HEK293 (cell line): ENCODE data around the gene HSD17B2.

Experiments
- CTCF ChIA-PET: fragments of 350-600 bp; formaldehyde crosslinking; extraction: SDS; loops from one replicate; lab custom pipeline; 2021; ENCODE audit warnings: antibody characterized with exemption; lab: Yijun Ruan, JAX
- POLR2A ChIA-PET: fragments of 300-600 bp; formaldehyde crosslinking; extraction: SDS; loops from one replicate; lab custom pipeline; 2020; ENCODE audit warnings: antibody characterized with exemption, inconsistent platforms; lab: Yijun Ruan, JAX
- H3K27ac ChIP-seq: fragments of 200-500 bp; sonication (Bioruptor generic); 2 replicates; pipeline ENCODE4 v1.5.1; 2014; ENCODE audit warnings: low read depth, low read length, control low read depth, inconsistent platforms; ENCODE audit errors: extremely low read depth
- H3K36me3 ChIP-seq, 2 experiments: fragments of 200-500 bp in 1 of 2; sonication (Bioruptor generic) in 1 of 2; 1 replicate in 1 of 2; 2 replicates in 1 of 2; pipeline ENCODE4 v1.5.1; 2014 to 2017; ENCODE audit warnings: inconsistent platforms in 2 of 2, low read length in 2 of 2; ENCODE audit not compliant: control insufficient read depth in 2 of 2, insufficient read depth in 1 of 2
- H3K4me1 ChIP-seq: fragments of 200-500 bp; sonication (Bioruptor generic); 2 replicates; pipeline ENCODE4 v1.5.1; 2014; ENCODE audit warnings: mild to moderate bottlenecking, low read length, inconsistent platforms; ENCODE audit not compliant: control insufficient read depth, insufficient read depth
- H3K4me3 ChIP-seq: 2 replicates; pipeline ENCODE4 v1.5.1; 2011; ENCODE audit warnings: low read depth, mild to moderate bottlenecking, control low read depth, low read length, moderate library complexity
- H3K9me3 ChIP-seq: fragments of 200-500 bp; sonication (Bioruptor generic); 2 replicates; pipeline ENCODE4 v1.5.1; 2014; ENCODE audit warnings: low read depth, low read length, inconsistent platforms; ENCODE audit not compliant: control insufficient read depth, insufficient read depth
- BCL11A ChIP-seq: fragments of 450-650 bp; formaldehyde crosslinking; IDR thresholded peaks from 2 replicates; pipeline ENCODE4 v1.5.1; 2016; ENCODE audit warnings: low read depth, missing biosample characterization, missing genetic modification characterization
- HOXC10 ChIP-seq: sonication (generic); formaldehyde crosslinking; IDR thresholded peaks from 2 replicates; pipeline ENCODE4 v1.8.1; 2023; ENCODE audit warnings: mild to moderate bottlenecking, missing genetic modification reagents
- KLF1 ChIP-seq: fragments of 450-650 bp; formaldehyde crosslinking; IDR thresholded peaks from 2 replicates; pipeline ENCODE4 v1.5.1; 2016; ENCODE audit warnings: missing biosample characterization, missing genetic modification characterization
- PRDM1 ChIP-seq: fragments of 450-650 bp; formaldehyde crosslinking; IDR thresholded peaks from 2 replicates; pipeline ENCODE4; 2016; ENCODE audit warnings: missing biosample characterization, missing genetic modification characterization
- PRDM2 ChIP-seq: fragments of 450-650 bp; formaldehyde crosslinking; IDR thresholded peaks from 2 replicates; pipeline ENCODE4 v1.5.1; 2016; ENCODE audit warnings: missing biosample characterization, missing genetic modification characterization, borderline replicate concordance
- REPIN1 ChIP-seq: fragments of 450-650 bp; formaldehyde crosslinking; IDR thresholded peaks from 2 replicates; pipeline ENCODE4 v1.5.1; 2017; ENCODE audit warnings: missing biosample characterization, missing genetic modification characterization, low read depth
- SCRT1 ChIP-seq: fragments of 450-650 bp; formaldehyde crosslinking; IDR thresholded peaks from 2 replicates; pipeline ENCODE4 v1.5.1; 2016; ENCODE audit warnings: missing biosample characterization, missing genetic modification characterization, borderline replicate concordance
- YY1 ChIP-seq: fragments of 450-650 bp; formaldehyde crosslinking; IDR thresholded peaks from 2 replicates; pipeline ENCODE4 v1.5.1; 2018; ENCODE audit warnings: missing biosample characterization, missing genetic modification characterization
- ZBTB1 ChIP-seq: fragments of 450-650 bp; formaldehyde crosslinking; IDR thresholded peaks from 2 replicates; pipeline ENCODE4 v1.5.1; 2016; ENCODE audit warnings: missing biosample characterization, missing genetic modification characterization
- ZBTB26 ChIP-seq: fragments of 450-650 bp; formaldehyde crosslinking; optimal IDR thresholded peaks from 2 replicates; pipeline ENCODE3; 2016; ENCODE audit warnings: missing biosample characterization, mild to moderate bottlenecking, missing genetic modification characterization
- ZNF112 ChIP-seq: fragments of 450-650 bp; formaldehyde crosslinking; IDR thresholded peaks from 2 replicates; pipeline ENCODE4 v1.5.0; 2017; ENCODE audit warnings: missing biosample characterization, missing genetic modification characterization
- ZNF114 ChIP-seq: fragments of 450-650 bp; formaldehyde crosslinking; IDR thresholded peaks from 2 replicates; pipeline ENCODE4 v1.5.0; 2017; ENCODE audit warnings: missing biosample characterization, missing genetic modification characterization
- ZNF2 ChIP-seq: fragments of 450-650 bp; formaldehyde crosslinking; IDR thresholded peaks from 2 replicates; pipeline ENCODE4 v1.5.1; 2016; ENCODE audit warnings: missing biosample characterization, missing genetic modification characterization
- ZNF202 ChIP-seq: fragments of 450-650 bp; formaldehyde crosslinking; IDR thresholded peaks from 2 replicates; pipeline ENCODE4 v1.5.1; 2016; ENCODE audit warnings: missing biosample characterization, missing genetic modification characterization, borderline replicate concordance
- ZNF274 ChIP-seq, 2 experiments: fragments of 200-500 bp in 1 of 2; fragments of 450-650 bp in 1 of 2; sonication (Bioruptor generic) in 1 of 2; formaldehyde crosslinking in 1 of 2; IDR thresholded peaks; 2 replicates each; pipeline versions ENCODE4 v1.5.1 to v1.6.1; 2014 to 2016; ENCODE audit warnings: borderline replicate concordance in 1 of 2, inconsistent platforms in 1 of 2, low read length in 1 of 2, missing biosample characterization in 1 of 2, missing genetic modification characterization in 1 of 2
- ZNF311 ChIP-seq: fragments of 450-650 bp; formaldehyde crosslinking; IDR thresholded peaks from 2 replicates; pipeline ENCODE4 v1.5.1; 2017; ENCODE audit warnings: missing biosample characterization, missing genetic modification characterization, borderline replicate concordance
- ZNF501 ChIP-seq: fragments of 450-650 bp; formaldehyde crosslinking; IDR thresholded peaks from 2 replicates; pipeline ENCODE4 v1.5.1; 2016; ENCODE audit warnings: missing biosample characterization, missing genetic modification characterization
- ZNF560 ChIP-seq: fragments of 450-650 bp; formaldehyde crosslinking; IDR thresholded peaks from 2 replicates; pipeline ENCODE4 v1.5.1; 2017; ENCODE audit warnings: missing biosample characterization, missing genetic modification characterization, borderline replicate concordance
- ZNF600 ChIP-seq: fragments of 450-650 bp; formaldehyde crosslinking; IDR thresholded peaks from 2 replicates; pipeline ENCODE4 v1.5.1; 2016; ENCODE audit warnings: missing biosample characterization, missing genetic modification characterization
- ZNF610 ChIP-seq: fragments of 450-650 bp; formaldehyde crosslinking; IDR thresholded peaks from 2 replicates; pipeline ENCODE4 v1.5.1; 2016; ENCODE audit warnings: missing biosample characterization, missing genetic modification characterization, borderline replicate concordance
- ZNF670 ChIP-seq: fragments of 450-650 bp; formaldehyde crosslinking; IDR thresholded peaks from 2 replicates; pipeline ENCODE4 v1.5.1; 2016; ENCODE audit warnings: missing biosample characterization, missing genetic modification characterization, low read depth
- ZNF701 ChIP-seq: fragments of 450-650 bp; formaldehyde crosslinking; IDR thresholded peaks from 2 replicates; pipeline ENCODE4 v1.5.1; 2016; ENCODE audit warnings: missing biosample characterization, missing genetic modification characterization
- ZNF707 ChIP-seq: fragments of 450-650 bp; formaldehyde crosslinking; IDR thresholded peaks from 2 replicates; pipeline ENCODE4 v1.5.1; 2016; ENCODE audit warnings: missing biosample characterization, missing genetic modification characterization
- ZNF791 ChIP-seq: fragments of 450-650 bp; formaldehyde crosslinking; IDR thresholded peaks from 2 replicates; pipeline ENCODE4 v1.5.1; 2016; ENCODE audit warnings: missing biosample characterization, missing genetic modification characterization
- ZSCAN16 ChIP-seq: fragments of 450-650 bp; formaldehyde crosslinking; IDR thresholded peaks from 2 replicates; pipeline ENCODE4 v1.5.1; 2016; ENCODE audit warnings: missing biosample characterization, missing genetic modification characterization
- TF ChIP-seq, protein P1 (sequence below): fragments of 450-650 bp; formaldehyde crosslinking; IDR thresholded peaks from 2 replicates; pipeline ENCODE4 v1.5.1; 2017; ENCODE audit warnings: missing biosample characterization, missing genetic modification characterization

The HSD17B2 gene

DNA sequence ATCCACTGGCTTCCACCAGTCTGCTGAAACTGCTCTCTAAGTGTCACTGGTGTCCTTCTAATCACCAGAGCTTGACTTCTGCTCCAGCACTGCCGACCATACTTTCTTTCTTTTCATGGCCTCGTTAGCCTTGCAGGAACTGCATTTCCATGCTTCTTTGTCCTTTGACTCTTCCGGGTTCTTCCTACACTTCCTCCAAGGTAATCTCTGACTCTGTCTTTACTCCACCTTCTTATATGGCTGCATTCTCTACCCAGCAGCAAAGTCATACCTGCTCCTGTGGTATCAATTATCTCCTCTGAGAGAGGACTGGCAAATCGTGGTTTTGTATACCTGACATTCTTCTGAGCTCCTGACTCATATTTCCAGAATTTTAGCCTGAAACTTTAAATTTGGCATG, 6.5 kb downstream of the HSD17B2 start (continued):
- TF ChIP-seq BCL11A (tag by site-specific recombination) (no peak), ZNF707 (tag by site-specific recombination) (no peak), ZBTB26 (tag by site-specific recombination) (no peak), ZNF114 (tag by site-specific recombination) (no peak), ZNF311 (no peak), ZBTB1 (no peak), ZNF610 (tag by site-specific recombination) (no peak), PRDM1 (tag by site-specific recombination) (no peak), ZNF501 (tag by site-specific recombination) (no peak), ZNF701 (tag by site-specific recombination) (no peak), ZNF2 (tag by site-specific recombination) (no peak), ZNF560 (no peak), ZNF600 (tag by site-specific recombination) (no peak), SCRT1 (tag by site-specific recombination) (no peak)
- TF ChIP-seq, protein P1, sequence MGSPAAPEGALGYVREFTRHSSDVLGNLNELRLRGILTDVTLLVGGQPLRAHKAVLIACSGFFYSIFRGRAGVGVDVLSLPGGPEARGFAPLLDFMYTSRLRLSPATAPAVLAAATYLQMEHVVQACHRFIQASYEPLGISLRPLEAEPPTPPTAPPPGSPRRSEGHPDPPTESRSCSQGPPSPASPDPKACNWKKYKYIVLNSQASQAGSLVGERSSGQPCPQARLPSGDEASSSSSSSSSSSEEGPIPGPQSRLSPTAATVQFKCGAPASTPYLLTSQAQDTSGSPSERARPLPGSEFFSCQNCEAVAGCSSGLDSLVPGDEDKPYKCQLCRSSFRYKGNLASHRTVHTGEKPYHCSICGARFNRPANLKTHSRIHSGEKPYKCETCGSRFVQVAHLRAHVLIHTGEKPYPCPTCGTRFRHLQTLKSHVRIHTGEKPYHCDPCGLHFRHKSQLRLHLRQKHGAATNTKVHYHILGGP = no peak

GRCh38 chr16:82042144-82042543, 7.1 kb downstream of the HSD17B2 start:
- no peak for TF ChIP-seq ZNF112 (tag by site-specific recombination)
- TF ChIP-seq HOXC10 = no peak
- no peak for TF ChIP-seq ZNF791 (tag by site-specific recombination)
- TF ChIP-seq ZSCAN16 = no peak
- peak; percentile 36; the same call in 1 of the 2 replicates for TF ChIP-seq KLF1 (tag by site-specific recombination)
- no peak overlapping the region for H3K27ac ChIP-seq
- no peaks in the 10 kb centered on the region for H3K9me3 ChIP-seq
- no peaks in the 10 kb centered on the region for H3K36me3 ChIP-seq
- H3K4me3 ChIP-seq = no peak overlapping the region
- ChIA-PET CTCF (interaction anchor here (1.9 kb wide), 1 partner anchor 19 kb away, joined by 7 read pairs; no protein-coding TSS in a partner anchor), POLR2A (no interaction called here)
- H3K4me1 ChIP-seq = no peaks in the 10 kb centered on the region

DNA sequence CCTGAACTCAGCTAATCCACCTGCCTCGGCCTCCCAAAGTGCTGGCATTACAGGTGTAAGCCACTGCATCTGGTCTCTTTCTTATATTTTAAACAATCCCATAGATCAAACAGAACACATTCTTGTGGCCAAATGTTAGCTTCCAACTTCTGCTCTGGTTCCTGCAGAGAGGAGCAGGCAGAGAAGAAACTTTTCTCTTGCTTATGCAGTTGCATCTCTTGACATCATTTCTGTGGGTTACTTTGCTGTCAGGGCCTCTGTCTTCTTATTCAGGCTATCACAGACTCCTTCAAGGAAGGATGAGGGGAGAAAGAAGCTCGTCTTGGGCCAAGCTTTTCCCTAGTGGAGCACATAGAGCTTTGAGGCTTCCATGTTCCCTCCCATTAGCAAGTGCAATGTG, 7.8 kb downstream of the HSD17B2 start:
- TF ChIP-seq ZNF274 (IDR thresholded peaks at IDR 0.05; ENCODE audit: low read length) (no peak), ZNF274 (tag by site-specific recombination; IDR thresholded peaks at IDR 0.05; ENCODE audit: borderline replicate concordance) (no peak), REPIN1 (no peak), PRDM2 (tag by site-specific recombination) (no peak), YY1 (tag by site-specific recombination) (no peak), BCL11A (tag by site-specific recombination) (no peak), PRDM1 (tag by site-specific recombination) (no peak), ZNF202 (tag by site-specific recombination) (no peak), ZNF670 (tag by site-specific recombination) (no peak)
- TF ChIP-seq, all 188 proteins: peak for 0
- no peaks in the 10 kb centered on the region for H3K36me3 ChIP-seq
- no peak overlapping the region for H3K27ac ChIP-seq
- no peaks in the 10 kb centered on the region for H3K9me3 ChIP-seq
- ChIA-PET CTCF (interaction anchor here (0.6 to 1.9 kb wide), 3 partner anchors 12 to 188 kb away, joined by 3 to 7 read pairs (median 3); no protein-coding TSS in a partner anchor), POLR2A (no interaction called here)
- H3K4me1 ChIP-seq = no peaks in the 10 kb centered on the region
- no peak overlapping the region for H3K4me3 ChIP-seq
